Skin epidermis (tissue), 12 donors: ENCODE data around the gene FAM167B.
"Not testable (repeated sequence)": the region's sequence is repeated elsewhere in the genome, so short reads cannot be mapped to it uniquely, and the experiment has no call there.

Experiments
- H3K27ac ChIP-seq, 21 experiments: fragments of 200-600 bp; sonication (generic) in 11 of 21; one replicate each; pipeline ENCODE4 v1.5.0; 2020; ENCODE audit warnings: mild to moderate bottlenecking in 3 of 21, inconsistent platforms in 2 of 21, moderate library complexity in 2 of 21
- H3K4me3 ChIP-seq, 7 experiments: fragments of 200-600 bp; sonication (generic) in 2 of 7; one replicate each; pipeline ENCODE4 v1.5.0; 2020; ENCODE audit warnings: inconsistent platforms in 2 of 7, mild to moderate bottlenecking in 2 of 7, moderate library complexity in 1 of 7

Gene FAM167B

DNA sequence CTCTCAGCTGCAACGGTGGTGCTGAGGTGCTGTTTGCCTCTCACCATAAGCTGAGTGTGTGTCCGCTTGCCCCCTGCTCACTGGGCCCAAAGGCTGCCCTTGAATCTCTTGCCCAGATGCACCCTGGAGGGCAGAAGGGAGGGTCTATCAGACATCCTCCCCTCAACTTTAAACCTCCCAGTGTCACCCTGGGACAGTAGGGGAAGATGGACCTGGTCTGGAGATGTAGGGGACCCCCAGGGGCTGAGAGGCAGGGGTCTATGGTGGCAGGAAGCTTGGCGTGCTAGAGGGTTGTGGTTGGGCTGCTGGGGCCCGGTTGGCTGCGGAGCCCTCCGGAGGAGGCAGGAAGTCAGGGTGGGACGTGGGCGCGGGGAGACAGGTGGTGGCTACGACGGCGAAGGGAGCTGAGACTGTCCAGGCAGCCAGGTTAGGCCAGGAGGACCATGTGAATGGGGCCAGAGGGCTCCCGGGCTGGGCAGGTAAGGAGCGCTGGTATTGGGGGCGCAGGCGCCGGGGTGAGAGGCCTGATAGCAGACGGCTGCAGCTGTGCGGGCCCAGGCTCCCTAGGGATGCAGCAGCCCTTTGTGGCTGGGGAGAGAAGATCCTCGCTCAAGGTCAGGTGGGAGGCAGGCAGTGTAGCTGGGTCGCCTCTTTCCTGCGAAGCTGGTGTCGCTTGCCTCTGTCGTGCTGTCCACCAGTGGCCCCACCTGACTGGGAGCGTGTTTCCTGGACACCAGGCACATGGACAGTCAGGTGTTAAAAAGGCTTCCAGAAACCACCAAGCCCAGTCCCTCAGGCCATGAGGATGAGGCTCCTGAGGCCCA is 4.1 kb downstream of the FAM167B start, which contains the start of gene LCK:
Gene LCK (plus strand): TSS at position 373 of the 824 bp plus-strand sequence. CDS start 23,065 bp downstream, outside the sequence.
- Histone ChIP-seq H3K4me3 (peak within 1 kb of the TSS; percentile 21 to 37 (median 29)), H3K27ac (peak within 1 kb of the TSS; percentile 47 to 98 (median 77))

DNA sequence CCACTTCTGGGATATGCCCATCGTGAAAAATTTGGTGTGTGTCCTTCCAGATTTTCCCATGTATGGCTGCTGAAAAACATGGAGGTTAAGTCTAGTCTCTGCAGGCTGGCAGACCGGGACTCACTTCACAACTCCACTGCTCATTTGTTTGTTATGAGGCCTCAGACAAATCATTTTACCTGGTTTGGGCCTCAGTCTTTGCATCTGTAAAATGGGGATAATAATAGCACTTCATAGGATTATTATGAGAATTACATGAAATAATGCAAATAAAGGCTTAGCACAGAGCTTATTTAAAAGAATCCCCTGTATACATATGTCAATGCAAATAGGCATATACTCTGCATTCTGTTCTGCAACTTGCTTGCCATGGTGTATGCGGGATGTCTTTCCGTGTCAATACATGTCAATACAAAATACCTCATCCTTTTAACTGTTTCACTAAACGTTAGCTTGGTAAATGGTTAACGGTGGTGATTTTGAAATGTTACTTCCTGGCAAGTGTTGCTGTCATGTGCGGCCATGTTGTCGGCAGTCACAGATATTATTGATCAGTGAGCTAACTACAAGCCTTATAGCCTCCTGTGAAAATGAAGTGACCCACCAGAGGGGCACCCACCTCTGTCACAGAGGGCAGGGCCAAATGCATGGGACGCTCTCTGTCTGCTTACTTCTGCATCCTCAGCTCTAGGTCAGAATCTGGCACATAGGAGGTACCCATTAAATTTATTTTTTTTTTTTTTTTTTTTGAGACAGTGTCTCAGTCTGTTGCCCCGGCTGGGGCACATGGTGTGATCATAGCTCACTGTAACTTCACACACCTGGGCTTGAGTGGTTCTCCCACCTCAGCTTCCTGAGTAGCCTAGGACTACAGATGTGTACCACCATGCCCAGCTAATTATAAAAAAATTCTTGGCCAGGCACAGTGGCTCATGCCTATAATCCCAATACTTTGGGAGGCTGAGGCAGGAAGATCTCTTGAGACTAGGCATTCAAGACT is 8.3 kb downstream of the FAM167B start:
- Histone ChIP-seq H3K4me3 (peak overlapping the region in 2 of 7 experiments; percentile 3 to 36), H3K27ac (peak overlapping the region in 6 of 21 experiments; percentile 0 to 98 (median 94))

DNA sequence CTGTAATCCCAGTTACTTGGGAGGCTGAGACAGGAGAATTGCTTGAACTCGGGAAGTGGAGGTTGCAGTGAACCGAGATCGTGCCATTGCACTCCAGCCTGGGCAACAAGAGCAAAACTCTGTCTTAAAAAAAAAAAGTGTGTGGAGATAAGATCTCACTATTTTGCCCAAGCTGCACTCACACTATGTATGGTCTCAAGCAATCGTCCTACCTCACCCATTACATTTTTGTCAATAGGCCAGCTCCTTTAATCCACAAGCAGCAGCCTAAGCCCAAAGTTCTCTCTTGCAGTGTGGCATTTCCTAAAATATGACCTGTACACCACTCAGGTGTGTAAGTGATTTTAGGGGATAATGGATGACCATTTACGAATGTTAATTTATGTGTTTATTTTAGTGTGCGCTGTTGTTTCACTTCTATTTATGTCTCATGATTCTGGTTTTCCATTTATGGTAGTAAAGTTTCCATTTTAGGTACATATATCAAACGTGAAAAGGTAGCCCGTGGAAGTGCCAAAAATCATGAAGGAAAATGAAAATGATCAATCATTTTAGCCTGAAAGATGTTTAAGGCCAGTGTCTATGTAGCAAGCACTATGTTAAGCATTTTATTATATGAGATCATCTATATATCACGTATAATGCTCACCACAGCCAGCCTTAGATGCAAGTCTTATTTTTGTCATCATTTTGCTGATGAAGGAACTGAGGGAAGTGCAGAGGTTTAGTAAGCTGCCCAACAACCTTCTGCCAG is 9.6 kb downstream of the FAM167B start:
- Histone ChIP-seq H3K27ac (peak overlapping the region in 5 of 21 experiments; percentile 10 to 98 (median 20)), H3K4me3 (peak overlapping the region in 1 of 7 experiments; percentile 1)

DNA sequence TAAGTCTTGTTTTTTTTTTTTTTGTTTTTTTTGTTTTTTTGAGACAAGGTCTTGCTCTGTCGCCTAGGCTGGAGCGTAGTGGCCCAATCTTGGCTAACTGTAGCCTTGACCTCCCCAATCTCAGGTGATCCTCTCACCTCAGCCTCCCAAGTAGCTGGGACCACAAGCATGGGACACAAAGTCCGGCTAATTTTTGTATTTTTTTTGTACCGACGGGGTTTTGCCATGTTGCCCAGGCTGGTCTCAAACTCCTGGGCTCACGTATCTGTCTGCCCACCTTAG is 10.1 kb downstream of the FAM167B start:
- H3K4me3 ChIP-seq, result no peak overlapping the region
- H3K27ac ChIP-seq, result peak overlapping the region in 2 of 21 experiments; percentile 20 to 98

DNA sequence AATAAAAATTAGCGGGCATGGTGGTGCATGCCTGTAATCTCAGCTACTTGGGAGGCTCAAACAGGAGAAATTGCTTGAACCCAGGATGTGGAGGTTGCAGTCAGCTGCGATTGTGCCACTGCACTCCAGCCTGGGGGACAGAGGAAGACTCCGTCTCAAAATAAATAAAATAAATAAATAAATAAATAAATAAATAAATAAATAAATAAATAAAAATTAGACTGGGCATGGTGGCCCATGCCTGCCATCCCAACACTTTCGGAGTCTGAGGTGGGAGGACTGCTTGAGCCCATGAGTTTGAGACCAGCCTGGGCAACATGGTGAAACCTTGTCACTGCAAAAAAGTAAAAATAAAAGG is 16.2 kb downstream of the FAM167B start:
- H3K27ac ChIP-seq, result peak overlapping the region in 1 of 21 experiments; percentile 31
- not testable (repeated sequence) for H3K4me3 ChIP-seq

DNA sequence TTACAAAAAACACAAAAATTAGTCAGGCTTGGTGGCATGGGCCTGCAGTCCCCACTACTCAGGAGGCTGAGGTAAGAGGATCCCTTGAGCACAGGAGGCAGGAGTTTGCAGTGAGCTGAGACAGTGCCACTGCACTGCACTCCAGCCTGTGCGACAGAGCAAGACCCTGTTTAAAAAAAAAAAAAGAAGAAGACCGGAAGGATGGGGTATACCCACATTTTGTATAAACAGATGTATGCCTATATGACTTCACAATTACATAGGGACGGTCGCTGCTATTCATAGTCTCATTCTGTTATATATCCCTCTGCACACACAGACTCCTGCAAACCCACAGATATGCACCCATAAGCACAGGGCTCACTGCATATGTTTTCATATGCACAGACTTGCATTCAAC is 16.7 kb downstream of the FAM167B start:
- Histone ChIP-seq H3K4me3 (no peak overlapping the region), H3K27ac (peak overlapping the region in 2 of 21 experiments; percentile 26 to 31)

DNA sequence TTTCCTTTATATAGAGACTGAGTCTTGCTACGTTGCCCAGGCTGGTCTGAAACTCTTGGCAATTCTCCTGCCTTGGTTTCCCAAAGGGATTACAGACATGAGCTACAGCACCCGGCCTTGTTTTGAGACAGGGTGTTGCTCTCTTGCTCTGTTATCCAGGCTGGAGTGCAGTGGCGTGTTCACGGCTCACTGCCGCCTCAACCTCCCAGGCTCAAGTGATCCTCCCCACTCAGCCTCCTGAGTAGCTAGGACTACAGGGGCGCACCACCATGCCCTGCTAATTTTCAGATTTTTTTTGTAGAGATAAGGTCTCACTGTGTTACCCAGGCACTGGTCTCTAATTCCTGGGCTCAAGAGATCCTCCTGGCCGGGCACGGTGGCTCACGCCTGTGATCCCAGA is 18.8 kb downstream of the FAM167B start:
- no peak overlapping the region for H3K4me3 ChIP-seq
- H3K27ac ChIP-seq, result peak overlapping the region in 1 of 21 experiments; percentile 23

DNA sequence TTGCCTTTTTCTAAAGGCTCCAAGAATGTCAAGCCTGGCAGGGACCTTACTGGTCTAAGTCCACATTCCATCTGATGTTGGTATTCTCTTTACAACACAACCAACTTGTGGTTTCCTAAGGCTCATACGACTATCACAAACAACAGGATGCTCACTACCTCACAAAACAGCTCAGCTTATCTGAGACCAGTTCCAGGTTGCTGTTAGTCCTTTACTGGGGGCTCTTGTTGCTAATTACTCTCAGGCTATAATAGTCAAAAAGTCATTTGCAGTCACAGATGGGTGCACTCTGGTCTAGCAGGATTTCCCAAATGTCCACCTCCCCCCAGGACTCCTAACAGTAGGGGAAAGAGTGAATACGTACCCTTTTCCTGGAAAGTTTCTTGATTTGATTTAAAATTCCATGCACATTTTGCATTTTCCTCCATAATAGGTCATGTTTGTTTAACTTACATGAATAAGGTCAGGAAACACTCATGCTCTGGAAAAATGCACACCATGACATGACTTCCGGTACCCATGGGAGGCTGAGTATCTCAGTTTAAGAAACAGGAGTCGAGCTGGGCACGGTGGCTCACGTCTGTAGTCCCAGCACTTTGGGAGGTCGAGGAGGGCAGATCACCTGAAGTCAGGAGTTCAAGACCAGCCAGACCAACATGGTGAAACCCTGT is 20.0 kb downstream of the FAM167B start:
- H3K4me3 ChIP-seq, result no peak overlapping the region
- H3K27ac ChIP-seq, result peak overlapping the region in 2 of 21 experiments; percentile 12 to 23

DNA sequence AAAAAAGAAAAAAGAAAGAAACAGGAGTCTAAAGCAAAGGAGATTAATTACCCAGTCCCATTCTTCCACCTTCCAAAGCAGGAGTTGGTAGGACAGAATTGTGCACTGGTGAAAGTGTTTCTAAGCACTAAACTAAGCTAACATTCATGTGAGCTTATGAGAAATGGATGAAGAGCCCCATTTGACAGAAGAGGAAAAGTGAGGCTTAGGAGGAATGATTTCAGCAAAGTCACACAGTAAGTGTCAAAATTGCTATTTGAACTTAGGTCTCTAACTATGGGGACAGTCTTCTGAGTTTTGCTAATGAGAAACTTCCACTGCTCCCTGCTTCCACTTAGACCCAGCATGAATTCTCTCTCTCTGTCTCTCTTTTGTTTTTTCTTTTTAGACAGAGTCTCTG is 22.7 kb downstream of the FAM167B start:
- Histone ChIP-seq H3K4me3 (no peak overlapping the region), H3K27ac (no peak overlapping the region)

DNA sequence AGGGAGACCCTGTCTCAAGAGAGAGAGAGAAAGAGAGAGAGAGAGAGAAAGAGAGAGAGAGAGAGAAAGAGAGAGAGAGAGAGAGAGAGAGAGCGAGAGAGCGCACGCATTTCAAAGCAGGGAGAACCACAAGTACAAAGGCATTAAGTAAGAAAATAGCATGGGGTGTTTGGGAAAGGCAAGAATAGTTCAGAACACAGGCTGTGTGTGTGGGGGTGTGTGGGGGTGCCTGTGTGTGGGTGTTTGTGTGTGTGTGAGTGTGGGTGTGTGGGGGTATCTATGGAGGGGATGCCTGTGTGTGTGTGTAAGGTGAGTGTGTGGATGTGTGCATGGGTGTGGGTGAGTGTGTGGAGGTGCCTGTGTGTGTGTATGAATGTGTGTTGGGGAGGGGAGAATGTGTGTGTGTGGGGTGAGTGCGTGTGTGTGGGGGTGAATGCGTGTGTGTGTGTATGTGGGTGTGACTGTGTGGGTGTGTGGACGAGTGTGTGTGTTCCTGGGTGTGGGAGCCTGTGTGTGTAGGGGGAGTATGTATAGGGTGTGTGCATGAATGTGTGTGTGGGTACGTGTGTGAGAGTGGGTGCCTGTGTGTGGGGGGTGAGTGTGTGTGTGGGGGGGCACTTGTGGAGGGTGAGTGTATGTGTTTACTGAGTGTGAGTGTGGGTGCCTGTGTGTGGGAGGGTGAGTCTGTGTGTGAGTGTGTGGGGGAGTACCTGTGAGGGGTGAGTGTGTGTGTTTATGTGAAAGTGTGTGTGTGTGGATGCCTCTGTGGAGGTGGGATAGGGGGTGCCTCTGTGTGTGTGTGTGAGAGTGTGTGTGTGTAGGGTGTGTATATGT is 25.8 kb downstream of the FAM167B start:
- H3K27ac ChIP-seq, result peak overlapping the region in 5 of 21 experiments; percentile 22 to 72 (median 29)

DNA sequence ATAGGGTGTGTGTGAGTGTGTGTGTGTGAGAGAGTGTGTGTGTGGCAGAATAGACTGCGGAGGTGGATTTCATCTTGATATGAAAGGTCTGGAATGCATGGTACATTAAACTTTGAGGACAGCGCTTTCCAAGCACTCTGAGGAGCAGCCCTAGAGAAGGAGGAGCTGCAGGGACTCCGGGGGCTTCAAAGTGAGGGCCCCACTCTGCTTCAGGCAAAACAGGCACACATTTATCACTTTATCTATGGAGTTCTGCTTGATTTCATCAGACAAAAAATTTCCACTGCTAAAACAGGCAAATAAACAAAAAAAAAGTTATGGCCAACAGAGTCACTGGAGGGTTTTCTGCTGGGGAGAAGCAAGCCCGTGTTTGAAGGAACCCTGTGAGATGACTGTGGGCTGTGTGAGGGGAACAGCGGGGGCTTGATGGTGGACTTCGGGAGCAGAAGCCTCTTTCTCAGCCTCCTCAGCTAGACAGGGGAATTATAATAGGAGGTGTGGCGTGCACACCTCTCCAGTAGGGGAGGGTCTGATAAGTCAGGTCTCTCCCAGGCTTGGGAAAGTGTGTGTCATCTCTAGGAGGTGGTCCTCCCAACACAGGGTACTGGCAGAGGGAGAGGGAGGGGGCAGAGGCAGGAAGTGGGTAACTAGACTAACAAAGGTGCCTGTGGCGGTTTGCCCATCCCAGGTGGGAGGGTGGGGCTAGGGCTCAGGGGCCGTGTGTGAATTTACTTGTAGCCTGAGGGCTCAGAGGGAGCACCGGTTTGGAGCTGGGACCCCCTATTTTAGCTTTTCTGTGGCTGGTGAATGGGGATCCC is 26.6 kb downstream of the FAM167B start:
- Histone ChIP-seq H3K27ac (peak overlapping the region in 6 of 21 experiments; percentile 8 to 72 (median 38)), H3K4me3 (no peak overlapping the region)

More for the DNA sequence above, 25.8 kb downstream of the FAM167B start:
- H3K4me3 ChIP-seq, result no peak overlapping the region

DNA sequence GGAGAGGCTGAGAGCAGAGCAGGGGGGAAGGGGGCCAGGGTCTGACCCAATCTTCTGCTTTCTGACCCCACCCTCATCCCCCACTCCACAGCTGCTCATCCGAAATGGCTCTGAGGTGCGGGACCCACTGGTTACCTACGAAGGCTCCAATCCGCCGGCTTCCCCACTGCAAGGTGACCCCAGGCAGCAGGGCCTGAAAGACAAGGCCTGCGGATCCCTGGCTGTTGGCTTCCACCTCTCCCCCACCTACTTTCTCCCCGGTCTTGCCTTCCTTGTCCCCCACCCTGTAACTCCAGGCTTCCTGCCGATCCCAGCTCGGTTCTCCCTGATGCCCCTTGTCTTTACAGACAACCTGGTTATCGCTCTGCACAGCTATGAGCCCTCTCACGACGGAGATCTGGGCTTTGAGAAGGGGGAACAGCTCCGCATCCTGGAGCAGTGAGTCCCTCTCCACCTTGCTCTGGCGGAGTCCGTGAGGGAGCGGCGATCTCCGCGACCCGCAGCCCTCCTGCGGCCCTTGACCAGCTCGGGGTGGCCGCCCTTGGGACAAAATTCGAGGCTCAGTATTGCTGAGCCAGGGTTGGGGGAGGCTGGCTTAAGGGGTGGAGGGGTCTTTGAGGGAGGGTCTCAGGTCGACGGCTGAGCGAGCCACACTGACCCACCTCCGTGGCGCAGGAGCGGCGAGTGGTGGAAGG is 27.8 kb downstream of the FAM167B start:
- H3K4me3 ChIP-seq, result no peak overlapping the region
- peak overlapping the region in 2 of 21 experiments; percentile 8 to 72 for H3K27ac ChIP-seq

DNA sequence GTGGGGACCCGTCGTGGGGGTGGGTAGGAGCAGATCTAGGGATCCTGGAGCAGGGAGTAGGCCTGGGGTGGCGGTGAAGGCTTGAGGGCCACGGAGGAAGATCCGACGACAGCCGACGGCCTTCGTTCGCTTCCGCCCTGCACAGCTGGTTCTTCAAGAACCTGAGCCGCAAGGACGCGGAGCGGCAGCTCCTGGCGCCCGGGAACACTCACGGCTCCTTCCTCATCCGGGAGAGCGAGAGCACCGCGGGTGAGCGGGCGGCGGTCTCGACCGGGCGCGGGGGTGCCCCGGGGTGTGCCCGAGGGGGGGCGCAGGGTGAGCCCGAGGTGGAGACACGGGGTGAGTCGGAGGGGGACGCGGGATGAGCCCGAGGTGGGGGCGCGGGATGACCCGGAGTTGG is 28.4 kb downstream of the FAM167B start:
- Histone ChIP-seq H3K27ac (no peak overlapping the region), H3K4me3 (peak overlapping the region in 2 of 7 experiments; percentile 5 to 11)

DNA sequence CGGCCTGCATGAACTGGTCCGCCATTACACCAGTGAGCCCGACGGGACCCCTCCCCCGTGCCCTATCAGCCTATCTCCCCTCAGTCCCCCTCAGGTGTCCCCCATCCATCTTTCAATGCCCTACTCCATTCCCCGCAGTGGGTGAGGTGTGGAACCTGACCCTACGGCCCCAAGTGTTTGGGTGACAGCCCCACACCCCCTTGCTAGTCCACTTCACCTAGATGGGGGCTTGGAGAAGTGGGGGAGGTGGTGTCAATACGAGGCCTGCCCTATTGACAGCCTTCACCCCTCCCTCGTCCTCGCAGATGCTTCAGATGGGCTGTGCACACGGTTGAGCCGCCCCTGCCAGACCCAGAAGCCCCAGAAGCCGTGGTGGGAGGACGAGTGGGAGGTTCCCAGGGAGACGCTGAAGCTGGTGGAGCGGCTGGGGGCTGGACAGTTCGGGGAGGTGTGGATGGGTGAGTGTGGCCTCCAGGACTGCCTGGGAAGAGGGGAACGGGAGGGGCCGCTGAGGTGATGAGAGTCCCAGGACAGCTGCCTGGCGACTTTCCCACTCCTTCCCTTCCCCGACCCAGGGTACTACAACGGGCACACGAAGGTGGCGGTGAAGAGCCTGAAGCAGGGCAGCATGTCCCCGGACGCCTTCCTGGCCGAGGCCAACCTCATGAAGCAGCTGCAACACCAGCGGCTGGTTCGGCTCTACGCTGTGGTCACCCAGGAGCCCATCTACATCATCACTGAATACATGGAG is 29.2 kb downstream of the FAM167B start:
- H3K4me3 ChIP-seq, result no peak overlapping the region
- H3K27ac ChIP-seq, result no peak overlapping the region

DNA sequence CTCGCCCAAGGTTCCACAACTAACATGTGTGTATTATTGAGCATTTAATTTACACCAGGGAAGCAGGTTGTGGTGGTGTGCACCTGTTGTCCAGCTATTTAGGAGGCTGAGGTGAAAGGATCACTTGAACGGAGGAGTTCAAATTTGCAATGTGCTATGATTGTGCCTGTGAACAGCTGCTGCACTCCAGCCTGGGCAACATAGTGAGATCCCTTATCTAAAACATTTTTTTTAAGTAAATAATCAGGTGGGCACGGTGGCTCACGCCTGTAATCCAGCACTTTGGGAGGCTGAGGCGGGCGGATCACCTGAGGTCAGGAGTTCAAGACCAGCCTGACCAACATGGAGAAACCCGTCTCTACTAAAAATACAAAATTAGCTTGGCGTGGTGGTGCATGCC is 37.8 kb downstream of the FAM167B start:
- H3K4me3 ChIP-seq, H3K27ac ChIP-seq: not testable (repeated sequence)

DNA sequence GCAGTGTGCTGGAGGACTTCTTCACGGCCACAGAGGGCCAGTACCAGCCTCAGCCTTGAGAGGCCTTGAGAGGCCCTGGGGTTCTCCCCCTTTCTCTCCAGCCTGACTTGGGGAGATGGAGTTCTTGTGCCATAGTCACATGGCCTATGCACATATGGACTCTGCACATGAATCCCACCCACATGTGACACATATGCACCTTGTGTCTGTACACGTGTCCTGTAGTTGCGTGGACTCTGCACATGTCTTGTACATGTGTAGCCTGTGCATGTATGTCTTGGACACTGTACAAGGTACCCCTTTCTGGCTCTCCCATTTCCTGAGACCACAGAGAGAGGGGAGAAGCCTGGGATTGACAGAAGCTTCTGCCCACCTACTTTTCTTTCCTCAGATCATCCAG is 38.6 kb downstream of the FAM167B start:
- Histone ChIP-seq H3K4me3 (no peak overlapping the region), H3K27ac (no peak overlapping the region)
